ENCODE measurements around the gene NPTX1. TPM values are rescaled to one million over a fixed set of nuclear protein-coding genes. Genes with fewer than 3 reads are reported as not detected.

The NPTX1 gene
- polyA plus RNA-seq, 2 of the 4 experiments (the other 2 are of a cell fraction), result 43.6 to 109 TPM

- 81% methylated on average over 22 of the region's 22 CpGs for WGBS (ENCODE audit: missing lambda C conversion rate)
- FAIRE-seq (no peak), ATAC-seq (no peak), DNase-seq (ENCODE audit: low read depth in 1 of 2, low spot score in 1 of 2) (no peak)
- H3K4me3 ChIP-seq, result no peak overlapping the region
- no peaks in the 10 kb centered on the region for H3K9me3 ChIP-seq
- peak overlapping the region; percentile 72; the same call in 2 of the 3 replicates for H3K4me2 ChIP-seq
- peak overlapping the region; percentile 83 to 85 for H3K27ac ChIP-seq
- POLR2A ChIA-PET, result no interaction called here
- H3K4me1 ChIP-seq, result peaks cover 55% of the 10 kb centered on the region
- no peak for TF ChIP-seq JUNB (IDR thresholded peaks at IDR 0.05)
- TF ChIP-seq MYC (IDR thresholded peaks at IDR 0.05; ENCODE audit: borderline replicate concordance, low read length), result no peak
- no peak for TF ChIP-seq MAZ (IDR thresholded peaks at IDR 0.05; ENCODE audit: borderline replicate concordance, low read depth, low read length)
- no peak for TF ChIP-seq HES2 (IDR thresholded peaks at IDR 0.05)
- no peak for TF ChIP-seq POLR2AphosphoS2 (conservative IDR thresholded peaks at IDR 0.05; ENCODE audit: low read length)
- no peak for TF ChIP-seq CEBPB (IDR thresholded peaks at IDR 0.05)
- no peak for TF ChIP-seq EHF (CRISPR knock-in tag; IDR thresholded peaks at IDR 0.05)
- no peak for TF ChIP-seq SMC3 (IDR thresholded peaks at IDR 0.05)
- no peak for TF ChIP-seq TP53 (CRISPR knock-in tag; IDR thresholded peaks at IDR 0.05)
- no peak for TF ChIP-seq ZNF302 (CRISPR knock-in tag; IDR thresholded peaks at IDR 0.05)
- no peak for TF ChIP-seq HMGXB4 (CRISPR knock-in tag; IDR thresholded peaks at IDR 0.05; ENCODE audit: borderline replicate concordance)
- no peak for TF ChIP-seq USF2 (IDR thresholded peaks at IDR 0.05)
- TF ChIP-seq POLR2A (IDR thresholded peaks at IDR 0.05; ENCODE audit: low read length), result no peak
- TF ChIP-seq RAD21 (conservative IDR thresholded peaks at IDR 0.05 in 1 of 2, IDR thresholded peaks at IDR 0.05 in 1 of 2), result no peak
- no peak for TF ChIP-seq JUN (IDR thresholded peaks at IDR 0.05)
- no peak for TF ChIP-seq ATOH8 (CRISPR knock-in tag; IDR thresholded peaks at IDR 0.05; ENCODE audit: low read depth)
- CTCF ChIA-PET, result interaction anchor here (0.6 to 2.0 kb wide), 7 partner anchors 10 to 76 kb away, joined by 3 to 9 read pairs (median 4); no protein-coding TSS in a partner anchor
These were observed 23.7 kb upstream of the NPTX1 start for GRCh38 chr17:80499961-80500665.

- DNase-seq (ENCODE audit: low read depth in 1 of 2, low spot score in 1 of 2) (no peak), ATAC-seq (no peak), FAIRE-seq (no peak)
- TF ChIP-seq USF2 (IDR thresholded peaks at IDR 0.05), result no peak
- no peak for TF ChIP-seq GATA3 (IDR thresholded peaks at IDR 0.05; ENCODE audit: borderline replicate concordance)
- TF ChIP-seq SREBF2 (IDR thresholded peaks at IDR 0.05), result no peak
- no peak for TF ChIP-seq MAX (IDR thresholded peaks at IDR 0.05)
- POLR2A ChIA-PET, result no interaction called here
- Histone ChIP-seq H3K4me3 (no peak overlapping the region), H3K27ac (peak overlapping the region; percentile 83 to 85), H3K4me2 (no peak overlapping the region), H3K4me1 (peaks cover 55% of the 10 kb centered on the region), H3K9me3 (no peaks in the 10 kb centered on the region)
- CTCF ChIA-PET, result interaction anchor here (0.6 to 2.0 kb wide), 7 partner anchors 9 to 76 kb away, joined by 3 to 9 read pairs (median 4); no protein-coding TSS in a partner anchor
- WGBS (ENCODE audit: missing lambda C conversion rate), result 78% methylated on average over 9 of the region's 9 CpGs
These were observed 23.2 kb upstream of the NPTX1 start for GRCh38 chr17:80499560-80499959.
